K562 (cell line): ENCODE measurements around the gene LCN15. TPM values are rescaled to one million over a fixed set of nuclear protein-coding genes. Genes with fewer than 3 reads are reported as not detected.
"Not testable (repeated sequence)": the region's sequence is repeated elsewhere in the genome, so short reads cannot be mapped to it uniquely, and the experiment has no call there.

Source experiments
- ATF3 ChIP-seq, 2 experiments: fragments of 450-650 bp in 1 of 2; sonication (generic) in 1 of 2; formaldehyde crosslinking in 1 of 2; IDR thresholded peaks in 1 of 2; conservative IDR thresholded peaks in 1 of 2; 2 replicates each; pipeline versions ENCODE4 v1.6.1 to v1.8.1; 2016 to 2023; ENCODE audit warnings: mild to moderate bottlenecking in 2 of 2, moderate library complexity in 2 of 2, inconsistent platforms in 1 of 2, missing genetic modification reagents in 1 of 2
- ATF7 ChIP-seq: fragments of 450-650 bp; IDR thresholded peaks from 2 replicates; pipeline ENCODE4 v1.7.1; 2014; ENCODE audit warnings: mild to moderate bottlenecking, moderate library complexity
- BHLHE40 ChIP-seq: IDR thresholded peaks from 2 replicates; pipeline ENCODE4 v1.6.1; 2011; ENCODE audit warnings: low read length, improper control_type of control experiment
- CBFA2T2 ChIP-seq: fragments of 450-650 bp; conservative IDR thresholded peaks from 2 replicates; pipeline ENCODE4 v1.6.1; 2017; ENCODE audit warnings: mild to moderate bottlenecking
- CREB1 ChIP-seq, 2 experiments: sonication (generic) in 1 of 2; formaldehyde crosslinking in 1 of 2; IDR thresholded peaks; 2 replicates each; pipeline versions ENCODE4 v1.6.1 to v1.8.0; 2012 to 2022; ENCODE audit warnings: inconsistent platforms in 1 of 2, mild to moderate bottlenecking in 1 of 2, missing genetic modification reagents in 1 of 2, moderate library complexity in 1 of 2
- CTBP1 ChIP-seq: fragments of 450-650 bp; IDR thresholded peaks from 2 replicates; pipeline ENCODE4 v1.6.1; 2016; ENCODE audit warnings: borderline replicate concordance
- CTCF ChIP-seq, 3 experiments: IDR thresholded peaks in 2 of 3; conservative IDR thresholded peaks in 1 of 3; 2 replicates each; pipeline ENCODE4 v1.5.1; 2011 to 2012; ENCODE audit warnings: low read length in 3 of 3, mild to moderate bottlenecking in 3 of 3, control low read depth in 2 of 3, improper control_type of control experiment in 1 of 3, inconsistent platforms in 1 of 3, low read depth in 1 of 3, mixed read lengths in 1 of 3, moderate library complexity in 1 of 3; ENCODE audit not compliant: insufficient read depth in 2 of 3
- MNT ChIP-seq, 2 experiments: fragments of 450-650 bp; conservative IDR thresholded peaks; 2 replicates each; pipeline ENCODE4 v1.6.1; 2017; ENCODE audit warnings: mild to moderate bottlenecking in 2 of 2, moderate library complexity in 2 of 2
- PKNOX1 ChIP-seq: fragments of 450-650 bp; IDR thresholded peaks from 2 replicates; pipeline ENCODE4 v1.6.1; 2016
- REST ChIP-seq, 2 experiments: fragments of 450-650 bp; formaldehyde crosslinking in 1 of 2; IDR thresholded peaks; 2 replicates each; pipeline versions ENCODE4 v1.4.0 to v1.6.1; 2014 to 2020; ENCODE audit warnings: mild to moderate bottlenecking in 2 of 2, borderline replicate concordance in 1 of 2, low read depth in 1 of 2
- ZEB2 ChIP-seq: fragments of 450-650 bp; IDR thresholded peaks from 2 replicates; pipeline ENCODE4 v1.6.1; 2016
- polyA plus RNA-seq, 8 experiments: library from polyadenylated mRNA; depleted of rRNA in 4 of 8; stranded (reverse) in 5 of 8; unstranded in 3 of 8; fragments of >200 nt; fragmentation: Nextera tagmentation in 2 of 8; fragmentation: Illumina TruSeq in 1 of 8; extraction: Ambion mirVana in 2 of 8; extraction: Trizol in 1 of 8; gene quantifications; 2 replicates each; pipeline versions ENCODE4 v1.2.1 to v1.2.3, GENCODE V29; 2011 to 2014; ENCODE audit warnings: inconsistent platforms in 1 of 8, missing spikeins in 1 of 8
- total RNA-seq, 7 experiments: library from RNA; depleted of rRNA in 6 of 7; stranded (reverse); fragments of >200 nt in 6 of 7; fragmentation: Illumina TruSeq in 2 of 7; extraction: Trizol in 2 of 7; gene quantifications; 2 replicates each; pipeline versions ENCODE4 v1.2.1 to v1.2.3, GENCODE V29; 2011 to 2021; ENCODE audit warnings: low replicate concordance in 1 of 7

Gene LCN15
- total and polyA plus RNA-seq, 9 of the 15 experiments (the other 6 are each of a cell fraction or from before 2014, with no cell fraction given): 0.66 TPM; not detected in 8

- peak; percentile 63; the same call in 1 of the 2 replicates for TF ChIP-seq BHLHE40
- peak; percentile 74; the same call in 1 of the 2 replicates for TF ChIP-seq ZEB2
- peak; percentile 47 for TF ChIP-seq CBFA2T2
- peak; percentile 88 for TF ChIP-seq ATF3 (IDR thresholded peaks at IDR 0.05)
- not testable (repeated sequence) for TF ChIP-seq ATF3 (CRISPR knock-in tag; conservative IDR thresholded peaks at IDR 0.05); CREB1 (IDR thresholded peaks at IDR 0.05); REST (CRISPR knock-in tag; IDR thresholded peaks at IDR 0.05; ENCODE audit: low read depth)
- TF ChIP-seq MNT (conservative IDR thresholded peaks at IDR 0.05): 0 out of 4 replicates have a peak, but pooled peaks of 1 of the 2 experiments have one; percentile 30
- TF ChIP-seq CTCF (IDR thresholded peaks at IDR 0.05 in 2 of 3, conservative IDR thresholded peaks at IDR 0.05 in 1 of 3; ENCODE audit: insufficient read depth in 2 of 3, low read depth in 1 of 3, low read length in 3 of 3): peak in 1 of 3 experiments; percentile 19; a peak in 1 of 6 replicates
- 0 out of 2 replicates have a peak, but pooled peaks have one; percentile 18 for TF ChIP-seq CREB1 (CRISPR knock-in tag; IDR thresholded peaks at IDR 0.05)
- peak; percentile 45 for TF ChIP-seq ATF7
- peak; percentile 51; the same call in 1 of the 2 replicates for TF ChIP-seq PKNOX1
- peak; percentile 30; the same call in 1 of the 2 replicates for TF ChIP-seq CTBP1
- TF ChIP-seq REST (IDR thresholded peaks at IDR 0.05; ENCODE audit: borderline replicate concordance): peak; percentile 6; the same call in 1 of the 2 replicates
Observed at GRCh38 chr9:136766410-136767120, 2.2 kb upstream of the LCN15 start (continued).
